ENCODE data around the gene TMC8.

The TMC8 gene

GRCh38 chr17:78117027-78117981 is 13.3 kb upstream of the TMC8 start:
- Histone ChIP-seq H3K4me1 (ENCODE audit: control insufficient read depth, insufficient read depth, low read length) (no peaks in the 10 kb centered on the region; the same call in 1 of the 2 replicates), H3K9ac (ENCODE audit: low read length) (no peak overlapping the region), H3K9me3 (ENCODE audit: control insufficient read depth, insufficient read depth, low read depth, low read length) (no peaks in the 10 kb centered on the region), H3K27ac (ENCODE audit: low read depth, low read length) (no peak overlapping the region; the same call in 1 of the 2 replicates), H3K36me3 (ENCODE audit: control insufficient read depth, insufficient read depth, low read length) (peaks cover 63% of the 10 kb centered on the region), H3K4me3 (ENCODE audit: low read depth, low read length) (no peak overlapping the region), H3K27me3 (ENCODE audit: control insufficient read depth, insufficient read depth, low read length) (no peaks in the 10 kb centered on the region)

GRCh38 chr17:78118801-78119241 is 11.8 kb upstream of the TMC8 start:
- H3K4me3 ChIP-seq (ENCODE audit: low read depth, low read length) = no peak overlapping the region
- no peaks in the 10 kb centered on the region for H3K9me3 ChIP-seq (ENCODE audit: control insufficient read depth, insufficient read depth, low read depth, low read length)
- peaks cover 66% of the 10 kb centered on the region for H3K36me3 ChIP-seq (ENCODE audit: control insufficient read depth, insufficient read depth, low read length)
- H3K27ac ChIP-seq (ENCODE audit: low read depth, low read length) = no peak overlapping the region
- no peaks in the 10 kb centered on the region for H3K27me3 ChIP-seq (ENCODE audit: control insufficient read depth, insufficient read depth, low read length)
- H3K4me1 ChIP-seq (ENCODE audit: control insufficient read depth, insufficient read depth, low read length) = no peaks in the 10 kb centered on the region
- H3K9ac ChIP-seq (ENCODE audit: low read length) = no peak overlapping the region

- Histone ChIP-seq H3K27ac (ENCODE audit: low read depth, low read length) (no peak overlapping the region), H3K36me3 (ENCODE audit: control insufficient read depth, insufficient read depth, low read length) (peaks cover 70% of the 10 kb centered on the region), H3K27me3 (ENCODE audit: control insufficient read depth, insufficient read depth, low read length) (no peaks in the 10 kb centered on the region), H3K4me1 (ENCODE audit: control insufficient read depth, insufficient read depth, low read length) (no peaks in the 10 kb centered on the region), H3K9ac (ENCODE audit: low read length) (no peak overlapping the region), H3K9me3 (ENCODE audit: control insufficient read depth, insufficient read depth, low read depth, low read length) (no peaks in the 10 kb centered on the region), H3K4me3 (ENCODE audit: low read depth, low read length) (no peak overlapping the region)
These were observed 10.0 kb upstream of the TMC8 start for GRCh38 chr17:78120537-78120936.

GRCh38 chr17:78120971-78121800 is 9.4 kb upstream of the TMC8 start:
- Histone ChIP-seq H3K36me3 (ENCODE audit: control insufficient read depth, insufficient read depth, low read length) (peaks cover 76% of the 10 kb centered on the region), H3K9ac (ENCODE audit: low read length) (no peak overlapping the region), H3K4me3 (ENCODE audit: low read depth, low read length) (no peak overlapping the region), H3K9me3 (ENCODE audit: control insufficient read depth, insufficient read depth, low read depth, low read length) (no peaks in the 10 kb centered on the region), H3K27me3 (ENCODE audit: control insufficient read depth, insufficient read depth, low read length) (no peaks in the 10 kb centered on the region), H3K27ac (ENCODE audit: low read depth, low read length) (no peak overlapping the region), H3K4me1 (ENCODE audit: control insufficient read depth, insufficient read depth, low read length) (peaks cover 4% of the 10 kb centered on the region)

GRCh38 chr17:78121801-78122215 is 8.8 kb upstream of the TMC8 start:
- Histone ChIP-seq H3K9ac (ENCODE audit: low read length) (no peak overlapping the region), H3K4me1 (ENCODE audit: control insufficient read depth, insufficient read depth, low read length) (peaks cover 10% of the 10 kb centered on the region), H3K27me3 (ENCODE audit: control insufficient read depth, insufficient read depth, low read length) (no peaks in the 10 kb centered on the region), H3K27ac (ENCODE audit: low read depth, low read length) (no peak overlapping the region), H3K4me3 (ENCODE audit: low read depth, low read length) (no peak overlapping the region), H3K36me3 (ENCODE audit: control insufficient read depth, insufficient read depth, low read length) (peaks cover 79% of the 10 kb centered on the region), H3K9me3 (ENCODE audit: control insufficient read depth, insufficient read depth, low read depth, low read length) (no peaks in the 10 kb centered on the region)

- Histone ChIP-seq H3K4me3 (ENCODE audit: low read depth, low read length) (no peak overlapping the region), H3K36me3 (ENCODE audit: control insufficient read depth, insufficient read depth, low read length) (peaks cover 76% of the 10 kb centered on the region), H3K9me3 (ENCODE audit: control insufficient read depth, insufficient read depth, low read depth, low read length) (no peaks in the 10 kb centered on the region), H3K4me1 (ENCODE audit: control insufficient read depth, insufficient read depth, low read length) (peaks cover 16% of the 10 kb centered on the region), H3K9ac (ENCODE audit: low read length) (no peak overlapping the region), H3K27ac (ENCODE audit: low read depth, low read length) (no peak overlapping the region), H3K27me3 (ENCODE audit: control insufficient read depth, insufficient read depth, low read length) (no peaks in the 10 kb centered on the region)
These were observed 8.2 kb upstream of the TMC8 start for GRCh38 chr17:78122216-78122930.

GRCh38 chr17:78122931-78123249 is 7.7 kb upstream of the TMC8 start:
- Histone ChIP-seq H3K36me3 (ENCODE audit: control insufficient read depth, insufficient read depth, low read length) (peaks cover 75% of the 10 kb centered on the region), H3K9ac (ENCODE audit: low read length) (no peak overlapping the region), H3K27ac (ENCODE audit: low read depth, low read length) (no peak overlapping the region), H3K27me3 (ENCODE audit: control insufficient read depth, insufficient read depth, low read length) (no peaks in the 10 kb centered on the region), H3K4me1 (ENCODE audit: control insufficient read depth, insufficient read depth, low read length) (peaks cover 16% of the 10 kb centered on the region), H3K4me3 (ENCODE audit: low read depth, low read length) (no peak overlapping the region), H3K9me3 (ENCODE audit: control insufficient read depth, insufficient read depth, low read depth, low read length) (no peaks in the 10 kb centered on the region)

- Histone ChIP-seq H3K27me3 (ENCODE audit: control insufficient read depth, insufficient read depth, low read length) (no peaks in the 10 kb centered on the region), H3K4me1 (ENCODE audit: control insufficient read depth, insufficient read depth, low read length) (peaks cover 16% of the 10 kb centered on the region), H3K9me3 (ENCODE audit: control insufficient read depth, insufficient read depth, low read depth, low read length) (no peaks in the 10 kb centered on the region), H3K4me3 (ENCODE audit: low read depth, low read length) (no peak overlapping the region), H3K36me3 (ENCODE audit: control insufficient read depth, insufficient read depth, low read length) (peaks cover 73% of the 10 kb centered on the region), H3K9ac (ENCODE audit: low read length) (no peak overlapping the region), H3K27ac (ENCODE audit: low read depth, low read length) (no peak overlapping the region)
These were observed 7.2 kb upstream of the TMC8 start for GRCh38 chr17:78123258-78123929.

- no peak overlapping the region for H3K4me3 ChIP-seq (ENCODE audit: low read depth, low read length)
- H3K27ac ChIP-seq (ENCODE audit: low read depth, low read length) = no peak overlapping the region
- H3K27me3 ChIP-seq (ENCODE audit: control insufficient read depth, insufficient read depth, low read length) = no peaks in the 10 kb centered on the region
- peaks cover 64% of the 10 kb centered on the region for H3K36me3 ChIP-seq (ENCODE audit: control insufficient read depth, insufficient read depth, low read length)
- no peak overlapping the region for H3K9ac ChIP-seq (ENCODE audit: low read length)
- no peaks in the 10 kb centered on the region for H3K9me3 ChIP-seq (ENCODE audit: control insufficient read depth, insufficient read depth, low read depth, low read length)
- H3K4me1 ChIP-seq (ENCODE audit: control insufficient read depth, insufficient read depth, low read length) = peaks cover 21% of the 10 kb centered on the region
These were observed 6.3 kb upstream of the TMC8 start for GRCh38 chr17:78124081-78124835.

GRCh38 chr17:78124836-78125137 is 5.8 kb upstream of the TMC8 start:
- Histone ChIP-seq H3K9me3 (ENCODE audit: control insufficient read depth, insufficient read depth, low read depth, low read length) (no peaks in the 10 kb centered on the region), H3K27ac (ENCODE audit: low read depth, low read length) (no peak overlapping the region), H3K4me3 (ENCODE audit: low read depth, low read length) (no peak overlapping the region), H3K4me1 (ENCODE audit: control insufficient read depth, insufficient read depth, low read length) (peaks cover 27% of the 10 kb centered on the region), H3K27me3 (ENCODE audit: control insufficient read depth, insufficient read depth, low read length) (no peaks in the 10 kb centered on the region), H3K36me3 (ENCODE audit: control insufficient read depth, insufficient read depth, low read length) (peaks cover 62% of the 10 kb centered on the region), H3K9ac (ENCODE audit: low read length) (no peak overlapping the region)

All from HUES6 (cell line).